MCF 10A (cell line): Measurements from ENCODE around the gene BCL2A1. TPM values are rescaled to one million over a fixed set of nuclear protein-coding genes. Genes with fewer than 3 reads are reported as not detected.
"Not testable (repeated sequence)": the region's sequence is repeated elsewhere in the genome, so short reads cannot be mapped to it uniquely, and the experiment has no call there.

ENCODE experiments used
- BruUV-seq: library from RNA; stranded (reverse); fragments of 400-500 nt; replicated peaks from 2 replicates; lab custom pipeline; 2021; lab: Mats Ljungman, UMichigan
- CTCF ChIA-PET: fragments of 300-600 bp; sonication (Branson Sonifier 250); formaldehyde crosslinking; extraction: SDS; loops from one replicate; lab custom pipeline; 2021; ENCODE audit warnings: antibody characterized with exemption, inconsistent platforms; lab: Yijun Ruan, JAX
- POLR2A ChIA-PET: fragments of 300-600, 350-650 bp; sonication (Branson Sonifier 250); formaldehyde crosslinking; extraction: SDS; loops from one replicate; lab custom pipeline; 2020; ENCODE audit warnings: antibody characterized with exemption, inconsistent platforms; lab: Yijun Ruan, JAX
- DNase-seq: peaks from one replicate; pipeline ENCODE4 v3.0.0-alpha.2; 2018; ENCODE audit not compliant: unreplicated experiment
- H3K27ac Mint-ChIP-seq: one replicate; pipeline ENCODE4 v1.8.0; 2022; ENCODE audit warnings: mild to moderate bottlenecking, low read depth, mixed read lengths; ENCODE audit not compliant: unreplicated experiment
- H3K27me3 Mint-ChIP-seq: one replicate; pipeline ENCODE4 v1.8.0; 2022; ENCODE audit warnings: mixed read lengths; ENCODE audit not compliant: insufficient read depth, unreplicated experiment
- H3K36me3 Mint-ChIP-seq: one replicate; pipeline ENCODE4 v1.8.0; 2022; ENCODE audit warnings: mild to moderate bottlenecking, moderate library complexity, mixed read lengths; ENCODE audit not compliant: insufficient read depth, unreplicated experiment
- H3K4me1 Mint-ChIP-seq: one replicate; pipeline ENCODE4 v1.8.0; 2022; ENCODE audit warnings: mixed read lengths; ENCODE audit not compliant: insufficient read depth, unreplicated experiment
- H3K4me3 Mint-ChIP-seq: one replicate; pipeline ENCODE4 v1.8.0; 2022; ENCODE audit warnings: mild to moderate bottlenecking, moderate library complexity, mixed read lengths; ENCODE audit not compliant: unreplicated experiment
- H3K9me3 Mint-ChIP-seq: one replicate; pipeline ENCODE4 v1.8.0; 2022; ENCODE audit warnings: mixed read lengths; ENCODE audit not compliant: unreplicated experiment
- intact Hi-C: fragments of 100-400 bp; cut with micrococcal nuclease; formaldehyde crosslinking; loops from 2 replicates; pipeline ENCODE4 v1.14.1; 2022
- total RNA-seq: library from RNA; stranded (reverse); gene quantifications from 2 replicates; pipeline ENCODE4 v1.2.3, GENCODE V29; 2022
- TF ChIP-seq, protein P1 (sequence below): fragments of 200-600 bp; IDR thresholded peaks from one replicate; pipeline ENCODE4 v1.8.0; 2022; ENCODE audit warnings: antibody characterized with exemption, mild to moderate bottlenecking; ENCODE audit not compliant: unreplicated experiment

The BCL2A1 gene
- total RNA-seq, 1 experiment from 2014 or later: not detected

DNA sequence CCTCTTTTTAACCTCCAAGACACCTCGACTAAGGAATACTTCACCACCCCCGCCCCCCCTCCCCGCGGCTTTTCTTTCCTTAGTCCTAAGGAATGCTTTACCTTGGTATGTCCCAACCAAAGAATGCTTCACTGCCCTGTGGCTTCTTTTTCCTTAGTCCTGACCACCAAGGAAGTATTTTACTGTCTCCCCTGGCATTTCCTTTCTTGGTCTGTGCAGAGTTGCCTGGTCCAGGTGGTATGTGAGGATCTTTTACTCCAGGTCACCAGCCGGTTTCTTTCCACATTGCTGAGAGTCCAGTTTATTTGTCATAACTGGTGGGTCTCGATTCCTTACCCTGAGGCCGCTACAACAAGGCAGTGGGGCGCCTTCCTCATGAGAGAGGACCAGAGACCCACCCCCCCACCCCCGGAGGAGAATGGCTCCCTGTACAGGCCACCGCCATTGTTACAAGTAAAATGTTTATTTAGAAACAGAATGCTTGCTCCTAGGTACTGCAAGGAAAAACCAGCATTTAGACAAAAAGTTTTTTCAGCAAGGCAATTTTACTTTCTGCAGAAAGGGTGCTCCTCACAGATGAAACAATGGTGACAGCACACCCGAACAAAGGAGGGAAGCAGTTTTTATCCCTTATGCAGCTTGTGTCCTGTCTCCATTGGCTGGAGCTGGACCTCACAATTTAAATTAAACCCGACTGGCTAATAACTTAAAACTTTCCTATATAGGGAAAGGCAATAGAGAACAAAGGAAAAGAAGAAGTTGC lies 51.1 kb downstream of the BCL2A1 start:
- TF ChIP-seq, protein P1, sequence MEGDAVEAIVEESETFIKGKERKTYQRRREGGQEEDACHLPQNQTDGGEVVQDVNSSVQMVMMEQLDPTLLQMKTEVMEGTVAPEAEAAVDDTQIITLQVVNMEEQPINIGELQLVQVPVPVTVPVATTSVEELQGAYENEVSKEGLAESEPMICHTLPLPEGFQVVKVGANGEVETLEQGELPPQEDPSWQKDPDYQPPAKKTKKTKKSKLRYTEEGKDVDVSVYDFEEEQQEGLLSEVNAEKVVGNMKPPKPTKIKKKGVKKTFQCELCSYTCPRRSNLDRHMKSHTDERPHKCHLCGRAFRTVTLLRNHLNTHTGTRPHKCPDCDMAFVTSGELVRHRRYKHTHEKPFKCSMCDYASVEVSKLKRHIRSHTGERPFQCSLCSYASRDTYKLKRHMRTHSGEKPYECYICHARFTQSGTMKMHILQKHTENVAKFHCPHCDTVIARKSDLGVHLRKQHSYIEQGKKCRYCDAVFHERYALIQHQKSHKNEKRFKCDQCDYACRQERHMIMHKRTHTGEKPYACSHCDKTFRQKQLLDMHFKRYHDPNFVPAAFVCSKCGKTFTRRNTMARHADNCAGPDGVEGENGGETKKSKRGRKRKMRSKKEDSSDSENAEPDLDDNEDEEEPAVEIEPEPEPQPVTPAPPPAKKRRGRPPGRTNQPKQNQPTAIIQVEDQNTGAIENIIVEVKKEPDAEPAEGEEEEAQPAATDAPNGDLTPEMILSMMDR: no peak
- H3K27ac Mint-ChIP-seq: no peak overlapping the region
- no peak overlapping the region for H3K4me3 Mint-ChIP-seq
- H3K36me3 Mint-ChIP-seq: peaks cover 35% of the 10 kb centered on the region
- no peak for DNase-seq
- peaks cover 8% of the 10 kb centered on the region for H3K4me1 Mint-ChIP-seq
- H3K9me3 Mint-ChIP-seq: peaks cover 31% of the 10 kb centered on the region
- no peaks in the 10 kb centered on the region for H3K27me3 Mint-ChIP-seq
- ChIA-PET CTCF (no interaction called here), POLR2A (interaction anchor here (0.8 kb wide), 1 partner anchor 140 kb away, joined by 6 read pairs; no protein-coding TSS in a partner anchor)
- intact Hi-C loops: loop anchor here (10.0 kb wide), 1 partner anchor 65 kb away; no protein-coding TSS in a partner anchor
- BruUV-seq: no TSS peak

DNA sequence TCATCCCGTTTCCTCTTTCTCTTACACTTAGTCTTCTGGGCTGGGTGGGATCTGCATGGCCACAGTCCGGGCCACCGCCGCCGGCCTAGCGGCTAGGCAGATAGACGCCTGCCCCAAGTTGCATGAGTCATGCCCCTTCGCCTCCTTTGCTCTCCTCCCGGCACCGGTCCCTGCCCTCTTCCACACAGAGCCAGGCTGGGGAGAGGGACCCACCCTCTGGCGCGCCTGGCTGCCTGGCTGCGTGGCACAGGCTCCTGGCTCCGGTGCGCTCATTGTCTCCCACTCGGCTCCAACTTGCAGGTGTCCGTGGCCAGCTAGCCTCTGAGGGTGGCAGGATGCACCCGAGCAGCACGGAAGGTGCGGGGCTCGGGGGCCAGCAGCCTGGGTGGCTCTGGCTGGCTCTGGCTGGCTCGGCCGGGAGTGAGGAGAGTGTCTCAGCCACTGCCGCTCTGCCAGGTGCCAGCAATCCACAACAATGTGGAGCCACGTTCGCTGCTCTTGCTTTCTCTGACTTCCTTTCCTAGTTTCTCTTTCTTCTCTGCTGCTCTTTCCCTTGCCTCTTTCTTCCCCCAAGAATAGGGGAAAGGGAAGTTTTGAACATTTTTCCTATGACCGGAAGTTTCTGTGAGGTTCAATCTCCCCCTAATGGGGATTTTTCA lies 51.8 kb downstream of the BCL2A1 start:
- no TSS peak for BruUV-seq
- TF ChIP-seq, protein P1: no peak
- peaks cover 35% of the 10 kb centered on the region for H3K9me3 Mint-ChIP-seq
- H3K4me3 Mint-ChIP-seq: no peak overlapping the region
- ChIA-PET CTCF (no interaction called here), POLR2A (no interaction called here)
- H3K36me3 Mint-ChIP-seq: peaks cover 35% of the 10 kb centered on the region
- DNase-seq: no peak
- peaks cover 8% of the 10 kb centered on the region for H3K4me1 Mint-ChIP-seq
- no peak overlapping the region for H3K27ac Mint-ChIP-seq
- no peaks in the 10 kb centered on the region for H3K27me3 Mint-ChIP-seq
- intact Hi-C loops: no loop called here

DNA sequence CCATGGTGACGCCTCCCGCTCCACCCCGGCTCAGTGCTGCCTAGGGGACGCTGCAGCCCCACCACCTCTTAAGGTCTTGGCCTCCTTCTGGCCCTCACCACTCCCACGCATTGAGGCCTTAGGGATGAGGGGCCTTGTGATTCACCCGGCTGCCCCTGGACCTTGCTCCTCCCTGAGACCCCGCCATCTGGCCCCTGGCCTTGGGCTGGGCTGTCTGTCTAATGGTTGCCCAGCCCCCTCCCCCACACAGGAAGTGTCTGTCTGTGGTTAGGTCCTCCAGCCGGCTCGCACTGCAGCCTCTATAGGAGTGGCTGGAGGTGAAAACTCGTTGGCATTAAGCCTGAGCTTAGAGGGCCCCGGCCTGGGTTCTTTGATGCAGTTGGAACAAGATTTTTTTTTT lies 52.7 kb downstream of the BCL2A1 start:
- H3K4me1 Mint-ChIP-seq: peaks cover 8% of the 10 kb centered on the region
- POLR2A ChIA-PET: no interaction called here
- H3K36me3 Mint-ChIP-seq: peaks cover 37% of the 10 kb centered on the region
- CTCF ChIA-PET: no interaction called here
- H3K4me3 Mint-ChIP-seq: no peak overlapping the region
- no peak overlapping the region for H3K27ac Mint-ChIP-seq
- H3K9me3 Mint-ChIP-seq: peaks cover 37% of the 10 kb centered on the region
- no peak for DNase-seq
- H3K27me3 Mint-ChIP-seq: no peaks in the 10 kb centered on the region
- no TSS peak for BruUV-seq
- TF ChIP-seq, protein P1: no peak
- intact Hi-C loops: no loop called here

DNA sequence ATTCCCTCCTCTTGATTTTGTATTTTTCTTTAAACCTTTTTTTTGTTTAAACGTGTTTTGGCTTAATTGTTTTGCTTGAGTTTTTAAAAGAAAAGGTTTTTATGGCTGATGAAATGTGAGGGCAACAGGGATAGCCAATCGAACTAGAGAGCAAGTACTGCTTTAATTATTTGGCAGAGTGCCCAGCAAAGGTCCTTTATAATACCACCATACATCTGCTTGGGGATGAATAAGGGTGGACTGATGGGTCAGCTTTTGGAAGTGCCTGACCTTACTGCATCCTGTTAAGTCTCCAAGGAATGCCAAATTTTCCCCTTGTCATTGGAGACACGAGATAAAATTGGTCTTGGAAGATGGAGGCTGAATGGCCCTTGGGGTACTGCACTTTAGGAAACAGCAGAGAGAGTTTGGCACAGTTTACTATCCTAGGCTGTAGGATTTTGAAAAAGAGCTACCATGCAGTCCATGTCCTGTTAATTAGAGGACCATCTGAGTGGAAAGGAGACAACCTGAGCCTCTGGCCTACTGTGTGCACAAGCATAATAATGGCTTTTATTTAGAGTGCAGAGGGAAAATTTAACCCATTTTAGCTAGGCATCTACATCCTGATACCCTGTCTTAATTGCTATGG lies 54.4 kb downstream of the BCL2A1 start:
- POLR2A ChIA-PET: interaction anchor here (0.7 to 1.5 kb wide), 4 partner anchors 18 to 204 kb away, joined by 3 to 6 read pairs (median 5); no protein-coding TSS in a partner anchor
- no peak for DNase-seq
- Mint-ChIP-seq H3K4me3 (no peak overlapping the region), H3K27me3 (no peaks in the 10 kb centered on the region), H3K36me3 (peaks cover 25% of the 10 kb centered on the region), H3K27ac (no peak overlapping the region), H3K4me1 (no peaks in the 10 kb centered on the region), H3K9me3 (peaks cover 36% of the 10 kb centered on the region)
- TF ChIP-seq, protein P1: no peak
- CTCF ChIA-PET: no interaction called here
- BruUV-seq: no TSS peak
- intact Hi-C loops: no loop called here

DNA sequence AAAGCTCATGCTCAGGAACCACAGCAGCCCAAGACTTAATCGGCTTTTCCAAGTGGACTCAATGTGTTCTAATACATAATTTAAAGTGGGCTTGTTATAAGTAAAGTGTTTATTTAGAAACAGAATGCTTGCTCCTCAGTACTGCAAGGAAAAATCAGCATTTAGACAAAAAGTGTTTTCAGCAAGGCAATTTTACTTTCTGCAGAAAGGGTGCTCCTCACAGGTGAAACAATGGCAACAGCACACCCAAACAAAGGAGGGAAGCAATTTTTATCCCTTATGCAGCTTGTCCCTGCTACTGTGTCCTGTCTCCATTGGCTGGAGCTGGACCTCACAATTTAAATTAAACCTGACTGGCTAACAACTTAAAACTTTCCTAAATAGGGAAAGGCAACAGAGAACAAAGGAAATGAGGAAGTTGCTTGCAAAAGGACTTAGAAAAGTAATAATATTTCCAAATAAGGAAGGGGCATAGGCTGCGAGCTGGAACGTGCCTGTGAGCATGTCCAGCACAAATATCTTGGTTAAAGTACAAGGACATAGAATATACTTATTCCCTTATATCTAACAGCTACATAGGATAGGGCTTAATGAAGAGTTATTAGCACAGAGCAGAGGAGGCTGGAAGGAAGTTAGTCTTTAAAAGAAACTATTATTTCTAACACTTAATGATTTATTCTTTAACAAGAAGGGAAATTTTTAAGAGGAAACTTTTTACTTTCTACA lies 55.1 kb downstream of the BCL2A1 start:
- DNase-seq, H3K4me1 Mint-ChIP-seq, H3K27me3 Mint-ChIP-seq, H3K4me3 Mint-ChIP-seq, H3K27ac Mint-ChIP-seq, BruUV-seq, intact Hi-C loops, CTCF ChIA-PET: not testable (repeated sequence)
- Mint-ChIP-seq H3K9me3 (peaks cover 29% of the 10 kb centered on the region), H3K36me3 (peaks cover 21% of the 10 kb centered on the region)
- POLR2A ChIA-PET: interaction anchor here (1.5 kb wide), 1 partner anchor 17 kb away, joined by 6 read pairs; no protein-coding TSS in a partner anchor
